Stimulated activated effector memory CD8-positive, alpha-beta T cell treated with anti-CD3 and anti-CD28 coated beads, Interleukin-12 subunit alpha, Interleukin-12 subunit beta, amount 100 ng/mL, for 72 hours (primary cell): ENCODE data around the gene ZNF500.
A peak's percentile ranks its signal among the peaks of the same experiment; 100 is the strongest.
"Not testable (repeated sequence)": the region's sequence is repeated elsewhere in the genome, so short reads cannot be mapped to it uniquely, and the experiment has no call there.

Experiments
- ATAC-seq: fragments of 150-1000 bp; cut with Tn5 transposase; 2 replicates; pipeline ENCODE4 v1.10.0; 2021
- DNase-seq, 2 donors: peaks; one replicate each; pipeline ENCODE4 v3.0.0; 2021 to 2022; ENCODE audit warnings: low spot score in 2 of 2
- H3K27ac Mint-ChIP-seq: one replicate; pipeline ENCODE4 v1.8.0; 2022; ENCODE audit warnings: mild to moderate bottlenecking, mixed read lengths
- H3K36me3 Mint-ChIP-seq: one replicate; pipeline ENCODE4 v1.8.0; 2022; ENCODE audit warnings: mild to moderate bottlenecking, mixed read lengths
- H3K4me1 Mint-ChIP-seq: one replicate; pipeline ENCODE4 v1.8.0; 2022; ENCODE audit warnings: mixed read lengths
- H3K4me3 Mint-ChIP-seq: one replicate; pipeline ENCODE4 v1.8.0; 2022; ENCODE audit warnings: mild to moderate bottlenecking, mixed read lengths
- H3K9me3 Mint-ChIP-seq: one replicate; pipeline ENCODE4 v1.8.0; 2022; ENCODE audit warnings: mixed read lengths

ZNF500 gene

DNA sequence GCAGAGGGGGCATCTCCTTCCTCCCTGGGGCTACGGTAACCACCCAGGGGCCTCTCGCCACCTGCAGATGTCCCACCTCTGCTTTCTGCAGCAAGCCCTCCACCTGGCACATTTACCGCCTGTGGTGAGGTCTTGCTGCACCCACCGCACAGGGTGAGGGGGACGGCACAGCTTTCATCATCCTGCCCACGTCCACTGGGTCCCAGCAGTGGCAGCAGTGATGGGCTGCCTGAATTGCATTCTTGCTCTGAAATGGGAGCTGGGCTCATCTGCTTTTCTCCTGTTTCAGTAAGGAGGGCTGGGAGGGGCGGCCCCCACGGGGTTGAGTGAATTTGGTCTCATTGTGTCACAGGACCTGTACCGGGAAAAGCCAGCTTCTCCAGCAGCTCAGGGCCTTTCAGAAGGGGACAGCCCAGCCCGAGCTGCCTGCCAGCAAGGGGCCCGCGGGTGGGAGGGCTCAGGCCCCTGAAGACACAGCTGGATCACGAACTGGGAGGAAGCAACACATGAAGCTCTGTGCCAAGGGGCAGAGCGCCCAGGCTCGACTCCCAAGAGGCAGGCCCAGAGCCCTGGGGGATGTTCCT, 19.9 kb downstream of the ZNF500 start:
- ATAC-seq, result no peak
- Mint-ChIP-seq H3K4me1 (peaks cover 22% of the 10 kb centered on the region), H3K27ac (peak overlapping the region; percentile 81), H3K9me3 (no peaks in the 10 kb centered on the region), H3K36me3 (peaks cover 17% of the 10 kb centered on the region), H3K4me3 (no peak overlapping the region)
- DNase-seq, result no peak

DNA sequence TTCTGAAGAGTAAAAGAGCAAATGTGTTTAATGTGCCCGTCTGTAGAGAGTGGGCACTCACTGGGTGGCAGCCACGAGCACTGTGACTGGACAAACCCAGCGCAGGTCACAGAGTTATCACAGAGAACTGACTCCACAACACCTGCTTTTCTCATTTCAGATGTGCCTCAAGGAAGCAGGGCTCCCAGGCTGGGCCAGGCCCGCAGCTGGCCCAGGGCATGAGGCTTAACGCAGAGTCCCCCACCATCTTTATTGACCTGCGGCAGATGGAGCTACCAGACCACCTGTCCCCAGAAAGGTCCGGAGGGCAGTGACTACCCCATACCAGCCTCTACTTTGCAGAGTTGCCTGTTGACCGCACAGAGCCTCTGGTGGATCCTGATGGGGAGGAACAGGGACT, 20.7 kb downstream of the ZNF500 start:
- Mint-ChIP-seq H3K27ac (no peak overlapping the region), H3K4me1 (peaks cover 22% of the 10 kb centered on the region), H3K4me3 (no peak overlapping the region), H3K36me3 (peaks cover 8% of the 10 kb centered on the region), H3K9me3 (no peaks in the 10 kb centered on the region)
- DNase-seq (no peak), ATAC-seq (no peak)

DNA sequence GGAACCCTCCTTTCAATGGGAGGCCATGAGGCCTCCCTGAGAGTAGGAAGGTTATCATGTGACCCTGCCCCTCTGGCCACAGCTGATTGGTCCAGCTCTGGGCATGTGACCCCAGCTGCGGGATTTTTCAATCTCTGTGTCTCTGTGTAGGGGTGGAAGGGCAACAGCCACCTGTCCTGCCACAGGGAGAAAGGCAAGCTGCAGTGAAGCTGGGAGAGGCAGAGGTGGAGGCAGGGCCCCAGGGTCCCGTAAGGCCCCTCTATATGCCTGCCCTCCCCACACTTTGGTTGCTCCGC, 21.7 kb downstream of the ZNF500 start:
- DNase-seq, result no peak

DNA sequence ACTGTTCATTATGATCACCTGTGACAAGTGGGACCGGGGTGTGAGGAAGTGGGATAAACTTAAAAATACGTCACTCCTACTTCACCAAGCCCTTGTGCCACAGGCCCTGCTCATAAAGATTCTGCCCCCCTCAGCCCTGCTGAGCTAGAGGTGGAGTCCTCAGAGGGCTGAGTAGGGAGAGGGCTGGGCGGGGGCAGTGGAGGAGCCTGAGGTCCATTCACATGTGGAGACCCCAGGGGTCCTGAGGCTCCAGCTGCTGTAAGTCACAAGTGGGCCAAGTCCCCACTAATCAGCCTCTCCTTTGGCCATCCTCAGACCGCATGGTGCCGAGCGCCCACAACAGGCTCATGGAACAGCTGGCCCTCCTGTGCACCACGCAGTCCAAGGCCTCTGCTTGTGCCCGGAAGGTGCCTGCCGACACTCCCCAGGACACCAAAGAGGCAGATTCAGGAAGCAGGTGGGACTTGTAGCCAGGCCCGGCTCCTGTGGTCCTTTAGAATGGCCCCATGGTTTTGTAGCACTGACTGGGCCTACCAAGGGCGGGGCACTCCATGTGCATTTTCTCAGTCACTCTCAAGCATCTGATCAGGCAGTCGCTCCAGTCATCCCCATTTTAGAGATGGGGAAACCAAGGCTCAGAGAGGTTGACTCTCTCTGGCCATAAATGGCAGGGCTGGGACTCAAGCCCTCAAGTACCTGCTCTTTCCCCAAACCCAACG, 22.2 kb downstream of the ZNF500 start:
- DNase-seq (no peak), ATAC-seq (no peak)
- Mint-ChIP-seq H3K4me3 (no peak overlapping the region), H3K36me3 (no peaks in the 10 kb centered on the region), H3K9me3 (no peaks in the 10 kb centered on the region), H3K4me1 (peaks cover 22% of the 10 kb centered on the region), H3K27ac (no peak overlapping the region)

More for the DNA sequence above, 21.7 kb downstream of the ZNF500 start:
- Mint-ChIP-seq H3K36me3 (no peaks in the 10 kb centered on the region), H3K4me1 (peaks cover 22% of the 10 kb centered on the region), H3K27ac (no peak overlapping the region), H3K4me3 (no peak overlapping the region), H3K9me3 (no peaks in the 10 kb centered on the region)
- no peak for ATAC-seq

DNA sequence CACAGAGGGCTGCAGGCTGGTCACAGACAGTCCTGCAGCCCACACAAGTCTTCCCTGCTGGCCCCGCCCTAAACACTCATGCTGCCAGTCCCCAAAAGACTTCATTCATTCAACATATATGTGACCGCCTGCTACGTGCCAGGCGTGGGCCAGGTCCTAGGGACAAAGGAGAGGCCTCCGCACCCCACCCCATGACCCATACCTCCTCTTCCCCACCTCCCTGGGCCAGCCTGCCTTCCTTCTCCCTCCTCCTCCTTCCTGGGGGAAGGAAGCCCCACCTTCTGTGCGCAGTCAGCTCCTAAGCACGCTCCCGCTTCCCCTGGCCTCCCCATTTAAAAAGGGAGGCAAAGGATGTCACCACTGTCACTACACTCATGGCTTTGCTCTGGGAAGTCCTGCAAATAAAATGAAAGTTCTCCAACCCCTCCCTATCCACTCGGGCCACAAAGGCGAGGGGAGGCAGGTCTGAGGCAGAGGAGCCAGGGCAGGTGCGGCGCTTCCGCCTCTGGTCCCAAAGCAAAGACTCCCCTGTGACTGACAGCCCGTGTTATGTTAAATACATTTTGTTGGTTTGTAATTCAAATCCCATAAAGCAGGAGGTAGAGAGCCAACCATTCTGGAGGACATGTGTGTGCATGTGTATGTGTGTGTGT, 23.6 kb downstream of the ZNF500 start:
- H3K9me3 Mint-ChIP-seq, result no peaks in the 10 kb centered on the region
- peak overlapping the region; percentile 36 for H3K4me3 Mint-ChIP-seq
- no peaks in the 10 kb centered on the region for H3K36me3 Mint-ChIP-seq
- peak; percentile 38 for ATAC-seq
- H3K4me1 Mint-ChIP-seq, result peaks cover 19% of the 10 kb centered on the region
- DNase-seq, result no peak
- H3K27ac Mint-ChIP-seq, result peak overlapping the region; percentile 46

DNA sequence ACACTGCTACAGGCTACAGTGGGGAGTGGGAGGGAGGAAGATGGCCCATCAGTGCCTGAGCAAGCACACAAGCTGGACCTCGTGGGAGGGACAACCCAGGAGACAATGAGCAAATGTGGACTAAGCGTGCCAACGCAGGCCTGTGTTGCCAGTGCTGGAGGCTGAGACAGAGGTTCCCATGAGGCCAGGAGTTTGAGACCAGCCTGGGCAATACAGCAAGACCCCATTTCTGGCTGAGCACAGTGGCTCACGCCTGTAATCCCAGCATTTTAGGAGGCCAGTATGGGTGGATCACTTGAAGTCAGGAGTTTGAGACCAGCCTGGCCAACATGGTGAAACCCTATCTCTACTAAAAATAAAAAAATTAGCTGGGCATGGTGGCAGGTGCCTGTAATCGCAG, 28.6 kb downstream of the ZNF500 start:
- peaks cover 22% of the 10 kb centered on the region for H3K4me1 Mint-ChIP-seq
- not testable (repeated sequence) for DNase-seq, H3K27ac Mint-ChIP-seq, ATAC-seq, H3K9me3 Mint-ChIP-seq, H3K4me3 Mint-ChIP-seq
- peaks cover 11% of the 10 kb centered on the region for H3K36me3 Mint-ChIP-seq

DNA sequence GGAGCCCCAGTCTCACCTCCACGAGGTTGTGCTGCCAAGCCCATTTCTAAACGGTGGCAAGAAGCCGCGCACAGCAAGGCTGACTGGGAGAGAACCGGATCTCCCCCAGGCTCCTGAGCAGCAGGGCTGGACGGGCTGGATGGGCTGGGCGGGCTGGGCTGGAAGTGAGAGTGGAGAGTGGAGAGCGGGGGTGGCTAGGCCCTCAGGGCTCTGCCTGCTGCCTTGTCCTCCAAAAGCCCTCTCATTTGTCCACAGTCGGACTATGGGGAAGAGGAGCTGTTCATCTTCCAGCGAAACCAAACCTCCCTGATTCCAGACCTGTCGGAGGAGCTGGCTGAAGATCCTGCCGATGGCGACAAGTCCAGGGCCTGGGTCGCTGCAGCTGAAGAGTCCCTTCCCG, 29.4 kb downstream of the ZNF500 start:
- Mint-ChIP-seq H3K9me3 (no peaks in the 10 kb centered on the region), H3K36me3 (peaks cover 11% of the 10 kb centered on the region), H3K4me3 (no peak overlapping the region), H3K27ac (no peak overlapping the region), H3K4me1 (peaks cover 24% of the 10 kb centered on the region)
- no peak for DNase-seq
- no peak for ATAC-seq

DNA sequence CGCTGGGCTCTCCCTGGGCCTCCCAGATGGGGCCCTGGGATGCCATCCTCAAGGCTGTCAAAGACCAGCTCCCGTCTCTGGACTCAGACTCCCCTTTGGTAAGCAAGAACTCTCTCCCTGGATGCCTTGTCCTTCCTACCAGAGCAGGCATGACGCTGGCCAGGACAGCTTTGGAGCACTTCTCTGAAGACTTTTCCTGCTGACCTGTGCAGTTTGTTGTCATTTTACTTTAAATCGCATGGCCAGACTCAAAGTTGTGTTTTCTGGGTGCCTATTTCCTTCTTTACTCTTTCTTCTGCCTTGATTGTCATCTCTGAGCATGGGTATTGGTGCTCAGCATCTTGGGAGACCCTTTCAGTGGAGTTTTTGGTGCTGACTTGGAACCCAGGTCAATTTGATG, 30.4 kb downstream of the ZNF500 start:
- Mint-ChIP-seq H3K9me3 (no peaks in the 10 kb centered on the region), H3K4me3 (no peak overlapping the region), H3K27ac (no peak overlapping the region), H3K36me3 (peaks cover 11% of the 10 kb centered on the region), H3K4me1 (peaks cover 26% of the 10 kb centered on the region)
- DNase-seq (no peak), ATAC-seq (no peak)

DNA sequence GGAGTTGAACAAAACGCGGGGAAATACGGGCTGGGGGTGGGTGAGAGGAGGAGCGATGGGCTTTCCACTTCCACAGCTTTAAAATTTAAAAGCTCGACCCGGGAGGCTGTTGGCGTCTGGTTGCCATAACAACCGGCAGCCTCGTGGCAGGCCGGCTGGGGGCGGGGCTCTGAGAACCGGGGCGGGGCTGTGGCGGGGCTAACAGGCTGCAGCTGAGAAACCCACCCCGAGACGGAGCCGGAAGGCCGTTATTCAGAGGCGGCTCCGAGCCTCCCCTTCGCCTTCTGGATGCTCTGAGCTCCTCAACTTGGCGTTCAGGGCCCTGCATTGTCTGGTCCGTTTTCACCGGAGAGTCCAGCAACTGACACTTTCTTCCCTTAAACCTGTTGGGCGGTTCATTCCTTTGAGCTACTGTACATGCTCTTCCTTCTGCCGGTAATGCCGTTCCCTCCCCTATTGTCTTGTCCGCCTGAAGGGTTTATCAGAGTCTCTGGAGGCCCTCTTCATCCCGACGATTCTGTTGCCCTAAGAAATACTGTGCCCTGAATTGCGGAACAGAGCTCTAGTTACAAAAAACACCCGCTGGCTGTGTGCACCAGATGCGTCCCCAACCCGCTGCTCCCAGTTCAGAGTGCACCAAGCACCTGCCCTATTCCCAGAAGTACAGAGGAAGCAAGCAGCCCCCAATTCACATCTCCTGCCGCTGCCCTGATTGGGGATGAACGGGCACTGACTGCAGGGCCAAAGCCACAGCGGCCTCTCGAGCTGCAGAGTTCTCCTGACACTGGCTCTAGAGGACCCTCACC, 32.0 kb downstream of the ZNF500 start:
- Mint-ChIP-seq H3K36me3 (peaks cover 20% of the 10 kb centered on the region), H3K27ac (peak overlapping the region; percentile 90), H3K9me3 (no peaks in the 10 kb centered on the region), H3K4me1 (peaks cover 26% of the 10 kb centered on the region), H3K4me3 (peak overlapping the region; percentile 90)
- DNase-seq, result peak; percentile 84 to 95
- ATAC-seq, result peak; percentile 87

DNA sequence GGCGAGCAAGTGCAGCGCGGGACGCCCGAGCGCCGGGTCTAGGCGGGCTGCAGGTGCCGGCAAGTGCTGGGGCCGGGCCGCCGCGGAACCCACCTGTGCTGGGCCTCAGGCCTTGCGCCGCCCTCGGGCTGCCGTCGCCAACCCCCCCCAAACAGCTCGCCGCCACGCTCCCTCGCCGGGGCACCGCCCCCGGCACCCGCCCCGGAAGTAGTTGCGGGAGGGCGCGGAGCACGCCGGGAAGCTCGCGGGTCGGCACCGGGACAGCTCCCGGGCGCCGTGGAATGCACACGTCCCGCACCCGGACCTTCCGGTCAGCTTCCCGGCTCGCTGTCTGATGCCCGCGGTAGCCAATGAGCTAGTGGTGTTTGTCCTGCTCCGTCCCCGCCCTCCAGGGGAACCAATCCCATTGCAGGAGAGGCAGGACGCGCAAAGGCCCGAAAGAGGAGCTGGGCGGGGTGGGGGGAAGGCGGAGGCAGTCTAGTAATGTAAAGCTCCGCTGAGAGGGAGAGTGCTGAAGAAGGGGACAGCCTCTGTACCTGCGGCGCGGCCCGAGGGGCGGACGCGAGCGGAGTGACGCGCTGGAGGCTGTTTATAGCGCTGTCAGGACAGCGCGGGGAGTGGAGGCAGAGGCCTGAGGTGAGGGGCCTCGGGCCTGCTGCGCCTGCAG, 32.8 kb downstream of the ZNF500 start, which contains the start of the genes ANKS3 and DNAAF8:
Gene ANKS3, minus strand, starts transcription at position 209 of the 667 bp plus-strand sequence. CDS start 4,122 bp downstream, outside the sequence.
Gene DNAAF8, plus strand, starts transcription at position 475 of the 667 bp plus-strand sequence. CDS start 1,978 bp downstream, outside the sequence.
- H3K27ac Mint-ChIP-seq, result peak within 1 kb of the TSS; percentile 90
- peaks cover 26% of the 10 kb centered on the region for H3K4me1 Mint-ChIP-seq
- peak within 1 kb of the TSS; percentile 90 for H3K4me3 Mint-ChIP-seq
- peaks cover 20% of the 10 kb centered on the region for H3K36me3 Mint-ChIP-seq
- ATAC-seq (peak; percentile 88), DNase-seq (peak; percentile 73 to 89)
- no peaks in the 10 kb centered on the region for H3K9me3 Mint-ChIP-seq

DNA sequence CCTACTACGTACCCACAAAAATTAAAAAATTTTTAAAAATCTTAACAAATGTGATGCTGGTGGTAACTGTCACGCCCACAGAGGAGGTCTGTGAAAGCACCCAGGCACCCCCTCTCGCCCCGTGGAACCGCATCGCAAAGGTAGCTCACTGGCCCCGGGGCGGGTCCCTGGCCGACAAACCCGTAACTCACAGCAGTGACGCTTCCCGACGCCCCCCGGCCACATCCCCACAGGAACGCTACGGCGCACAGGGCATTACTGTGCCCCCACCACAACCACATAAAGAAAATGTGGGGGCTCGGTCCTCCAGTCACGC, 33.3 kb downstream of the ZNF500 start:
- peak overlapping the region; percentile 90 for H3K4me3 Mint-ChIP-seq
- ATAC-seq (peak; percentile 17), DNase-seq (no peak)
- H3K4me1 Mint-ChIP-seq, result peaks cover 26% of the 10 kb centered on the region
- H3K36me3 Mint-ChIP-seq, result peaks cover 23% of the 10 kb centered on the region
- H3K27ac Mint-ChIP-seq, result no peak overlapping the region
- H3K9me3 Mint-ChIP-seq, result no peaks in the 10 kb centered on the region

DNA sequence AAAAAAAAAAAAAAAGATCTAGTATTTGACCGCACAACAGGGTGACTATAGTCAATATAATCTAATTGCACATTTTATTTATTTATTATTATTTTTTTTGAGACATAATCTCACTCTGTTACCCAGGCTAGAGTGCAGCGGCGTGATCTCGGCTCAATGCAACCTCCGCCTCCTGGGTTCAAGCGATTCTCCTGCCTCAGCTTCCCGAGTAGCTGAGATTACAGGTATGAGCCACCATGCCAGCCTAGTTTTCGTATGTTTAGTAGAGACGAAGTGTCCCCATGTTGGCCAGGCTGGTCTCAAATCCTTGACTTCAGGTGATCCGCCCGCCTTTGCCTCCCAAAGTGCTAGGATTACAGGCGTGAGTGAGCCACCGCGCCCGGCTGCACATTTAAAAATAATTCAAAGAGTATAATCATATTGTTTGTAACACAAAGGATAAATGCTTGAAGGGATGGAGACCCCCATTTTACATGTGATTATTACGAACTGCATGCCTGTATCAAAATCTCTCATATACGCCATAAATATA, 33.7 kb downstream of the ZNF500 start:
- H3K4me1 Mint-ChIP-seq, result peaks cover 26% of the 10 kb centered on the region
- H3K9me3 Mint-ChIP-seq, result no peaks in the 10 kb centered on the region
- no peak overlapping the region for H3K27ac Mint-ChIP-seq
- ATAC-seq, result no peak
- peaks cover 26% of the 10 kb centered on the region for H3K36me3 Mint-ChIP-seq
- H3K4me3 Mint-ChIP-seq, result peak overlapping the region; percentile 90
- no peak for DNase-seq

DNA sequence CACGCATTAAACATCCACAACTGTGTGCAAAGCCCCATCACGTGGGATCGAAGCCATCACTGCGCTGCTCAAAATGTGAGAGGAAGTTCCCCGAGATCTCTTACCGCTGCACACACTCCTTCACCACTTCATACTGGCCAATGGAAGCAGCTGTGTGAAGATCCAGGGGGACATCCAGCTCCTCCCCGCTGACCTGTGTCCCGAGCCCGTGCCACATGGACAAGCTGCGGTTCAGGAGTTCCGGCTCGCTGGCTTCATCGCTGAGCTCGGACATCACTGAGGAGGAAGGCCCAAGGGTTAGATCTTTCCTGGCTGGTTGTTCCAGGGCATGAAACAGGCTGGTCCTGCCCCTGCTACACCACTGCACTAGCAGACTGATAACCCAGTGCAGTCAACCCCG, 37.1 kb downstream of the ZNF500 start:
- peaks cover 30% of the 10 kb centered on the region for H3K36me3 Mint-ChIP-seq
- DNase-seq, result no peak
- peaks cover 19% of the 10 kb centered on the region for H3K4me1 Mint-ChIP-seq
- H3K4me3 Mint-ChIP-seq, result no peak overlapping the region
- ATAC-seq, result no peak
- no peak overlapping the region for H3K27ac Mint-ChIP-seq
- no peaks in the 10 kb centered on the region for H3K9me3 Mint-ChIP-seq

DNA sequence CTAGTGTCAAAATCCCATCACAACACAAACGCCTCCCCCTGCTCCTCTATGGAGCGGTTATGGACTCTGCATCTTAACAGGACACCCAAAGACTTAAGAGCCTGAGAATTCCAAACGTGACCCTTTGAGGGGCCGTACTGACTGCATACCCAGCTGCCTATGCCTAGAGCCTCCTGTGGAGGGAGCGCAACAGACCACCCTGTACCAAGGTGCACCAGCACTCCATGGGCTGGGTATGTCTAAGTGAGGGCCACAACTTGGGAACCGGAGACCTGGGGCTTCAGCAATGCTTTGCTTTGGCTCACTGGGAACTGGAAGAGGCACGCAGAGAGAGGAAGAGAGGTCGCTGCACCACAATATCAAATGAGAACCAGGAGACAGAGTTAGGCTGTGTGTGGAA, 38.3 kb downstream of the ZNF500 start:
- H3K4me1 Mint-ChIP-seq, result peaks cover 12% of the 10 kb centered on the region
- H3K9me3 Mint-ChIP-seq, result no peaks in the 10 kb centered on the region
- no peak overlapping the region for H3K4me3 Mint-ChIP-seq
- ATAC-seq, result no peak
- no peak for DNase-seq
- H3K27ac Mint-ChIP-seq, result peak overlapping the region; percentile 76
- H3K36me3 Mint-ChIP-seq, result peaks cover 28% of the 10 kb centered on the region

DNA sequence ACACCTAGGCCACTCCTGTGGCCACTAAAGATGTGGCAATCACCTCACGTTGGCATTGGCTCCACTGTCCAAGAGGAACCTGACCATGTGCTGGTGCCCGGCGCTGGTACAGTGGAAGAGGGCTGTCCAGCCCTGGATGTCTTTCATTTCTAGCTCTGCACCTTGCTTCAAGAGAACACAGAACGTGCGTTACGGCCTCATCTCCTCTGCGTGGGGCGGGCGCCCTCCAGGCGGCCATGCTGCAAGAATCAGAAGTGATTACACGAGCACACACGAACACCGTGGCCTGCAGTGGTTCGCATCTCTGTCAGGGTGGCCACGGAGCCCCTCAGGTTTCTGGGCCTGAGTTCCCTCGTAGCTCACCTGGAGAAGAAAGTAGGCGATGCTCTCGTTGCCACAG, 40.3 kb downstream of the ZNF500 start:
- H3K27ac Mint-ChIP-seq, result no peak overlapping the region
- no peaks in the 10 kb centered on the region for H3K9me3 Mint-ChIP-seq
- H3K36me3 Mint-ChIP-seq, result peaks cover 28% of the 10 kb centered on the region
- no peak for ATAC-seq
- H3K4me1 Mint-ChIP-seq, result no peaks in the 10 kb centered on the region
- H3K4me3 Mint-ChIP-seq, result no peak overlapping the region
- no peak for DNase-seq
